Ishikawa (cell line): ENCODE data around the gene ZSWIM3.

Experiments used
- CEBPB ChIP-seq: IDR thresholded peaks from 2 replicates; pipeline ENCODE4 v1.6.1; 2012
- EGR1 ChIP-seq: IDR thresholded peaks from 2 replicates; pipeline ENCODE4 v1.6.1; 2012
- EP300 ChIP-seq: IDR thresholded peaks from 2 replicates; pipeline ENCODE4 v1.6.1; 2012; ENCODE audit warnings: borderline replicate concordance
- FOXM1 ChIP-seq: IDR thresholded peaks from 2 replicates; pipeline ENCODE4 v1.6.1; 2012; ENCODE audit warnings: low read depth, borderline replicate concordance
- MAX ChIP-seq: IDR thresholded peaks from 2 replicates; pipeline ENCODE4 v1.6.1; 2012
- NFIC ChIP-seq: IDR thresholded peaks from 2 replicates; pipeline ENCODE4 v1.6.1; 2012
- RAD21 ChIP-seq: IDR thresholded peaks from 2 replicates; pipeline ENCODE4 v1.6.1; 2012; ENCODE audit warnings: low read depth
- REST ChIP-seq: IDR thresholded peaks from 2 replicates; pipeline ENCODE4 v1.6.1; 2012; ENCODE audit warnings: low read depth, mild to moderate bottlenecking
- TAF1 ChIP-seq: IDR thresholded peaks from 2 replicates; pipeline ENCODE4 v1.6.1; 2012; ENCODE audit warnings: low read depth, mild to moderate bottlenecking
- TEAD4 ChIP-seq: IDR thresholded peaks from 2 replicates; pipeline ENCODE4 v1.6.1; 2012
- USF1 ChIP-seq: IDR thresholded peaks from 2 replicates; pipeline ENCODE4 v1.6.1; 2012
- YY1 ChIP-seq: IDR thresholded peaks from 2 replicates; pipeline ENCODE4 v1.6.1; 2012; ENCODE audit warnings: low read depth
- ZBTB7A ChIP-seq: IDR thresholded peaks from 2 replicates; pipeline ENCODE4 v1.6.1; 2012; ENCODE audit warnings: low read depth

ZSWIM3 gene

GRCh38 chr20:45836841-45837240 is 20.6 kb upstream of the ZSWIM3 start:
- no peak for TF ChIP-seq EP300
- TF ChIP-seq TEAD4 = no peak
- no peak for TF ChIP-seq ZBTB7A

- TF ChIP-seq REST (no peak), CEBPB (no peak), NFIC (no peak), ZBTB7A (no peak)
These were observed 16.7 kb upstream of the ZSWIM3 start for GRCh38 chr20:45840700-45841198.

- TF ChIP-seq ZBTB7A (no peak), MAX (no peak), USF1 (no peak), EGR1 (no peak), CEBPB (no peak), TEAD4 (no peak), EP300 (no peak), REST (no peak), RAD21 (no peak)
These were observed 15.8 kb upstream of the ZSWIM3 start for GRCh38 chr20:45841407-45842129.

DNA sequence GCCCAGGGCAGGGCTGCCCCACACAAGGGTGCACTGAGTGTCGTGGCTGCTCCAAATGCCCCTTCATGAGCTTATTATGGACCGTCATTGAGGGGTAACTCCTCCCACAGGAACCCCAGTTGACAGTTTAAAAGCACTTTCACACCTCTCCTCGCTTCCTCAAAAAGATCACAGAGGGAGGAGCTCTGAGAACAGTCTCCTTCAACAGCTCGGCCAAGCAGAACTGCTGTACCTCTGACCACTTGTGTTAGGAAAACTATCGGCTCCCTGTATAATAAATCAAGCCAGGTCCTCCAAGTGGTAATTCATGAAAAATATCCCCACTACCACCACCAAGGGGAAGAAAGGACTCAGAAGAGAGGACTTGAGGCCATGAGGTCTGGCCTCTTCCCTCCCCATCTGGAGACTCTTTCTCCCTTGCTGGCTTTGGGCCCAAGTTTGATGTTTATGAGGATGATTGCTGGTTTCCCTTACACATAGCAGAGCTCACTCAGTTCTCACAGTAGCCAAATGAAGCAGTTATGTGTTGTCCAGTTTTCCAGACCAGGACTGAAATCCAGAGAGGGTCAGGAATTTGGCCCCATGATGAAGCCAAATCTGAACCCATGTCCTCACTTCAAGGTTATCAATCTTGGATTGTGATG is 15.1 kb upstream of the ZSWIM3 start:
- no peak for TF ChIP-seq MAX

GRCh38 chr20:45843506-45843905 is 13.9 kb upstream of the ZSWIM3 start:
- no peak for TF ChIP-seq TAF1
- no peak for TF ChIP-seq RAD21
- TF ChIP-seq YY1 = no peak
- TF ChIP-seq MAX = no peak
- TF ChIP-seq REST = no peak
- TF ChIP-seq CEBPB = no peak
- no peak for TF ChIP-seq EP300
- no peak for TF ChIP-seq EGR1
- no peak for TF ChIP-seq FOXM1
- TF ChIP-seq USF1 = no peak
- no peak for TF ChIP-seq NFIC
- TF ChIP-seq TEAD4 = no peak
